GM18870 (cell line): Measurements from ENCODE around the gene FZR1.
"Not testable (repeated sequence)": the region's sequence is repeated elsewhere in the genome, so short reads cannot be mapped to it uniquely, and the experiment has no call there.

Experiments
- ATAC-seq: cut with Tn5 transposase; IDR thresholded peaks from one replicate; pipeline ENCODE4 v1.9.1; 2021; ENCODE audit warnings: moderate library complexity; ENCODE audit not compliant: unreplicated experiment

FZR1 gene

DNA sequence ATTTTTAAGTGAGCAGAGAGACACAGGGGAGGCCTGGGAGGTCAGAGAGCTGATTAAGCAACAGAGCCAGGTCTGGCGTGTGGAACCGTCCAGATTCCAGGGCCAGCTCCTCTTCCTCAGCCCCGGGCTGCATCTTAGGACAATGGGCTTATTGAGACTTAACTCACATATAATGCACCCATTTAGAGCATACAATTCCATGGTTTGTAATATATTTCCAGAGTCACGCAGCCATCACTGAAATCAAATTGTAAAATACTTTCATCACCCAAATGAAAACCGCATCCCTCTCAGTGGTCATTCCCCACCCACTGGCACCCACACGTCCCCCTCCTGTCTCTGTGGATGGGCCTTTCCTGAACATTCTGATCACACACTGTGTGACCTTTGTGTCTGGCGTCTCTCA lies 64.5 kb downstream of the FZR1 start:
- no peak for ATAC-seq

DNA sequence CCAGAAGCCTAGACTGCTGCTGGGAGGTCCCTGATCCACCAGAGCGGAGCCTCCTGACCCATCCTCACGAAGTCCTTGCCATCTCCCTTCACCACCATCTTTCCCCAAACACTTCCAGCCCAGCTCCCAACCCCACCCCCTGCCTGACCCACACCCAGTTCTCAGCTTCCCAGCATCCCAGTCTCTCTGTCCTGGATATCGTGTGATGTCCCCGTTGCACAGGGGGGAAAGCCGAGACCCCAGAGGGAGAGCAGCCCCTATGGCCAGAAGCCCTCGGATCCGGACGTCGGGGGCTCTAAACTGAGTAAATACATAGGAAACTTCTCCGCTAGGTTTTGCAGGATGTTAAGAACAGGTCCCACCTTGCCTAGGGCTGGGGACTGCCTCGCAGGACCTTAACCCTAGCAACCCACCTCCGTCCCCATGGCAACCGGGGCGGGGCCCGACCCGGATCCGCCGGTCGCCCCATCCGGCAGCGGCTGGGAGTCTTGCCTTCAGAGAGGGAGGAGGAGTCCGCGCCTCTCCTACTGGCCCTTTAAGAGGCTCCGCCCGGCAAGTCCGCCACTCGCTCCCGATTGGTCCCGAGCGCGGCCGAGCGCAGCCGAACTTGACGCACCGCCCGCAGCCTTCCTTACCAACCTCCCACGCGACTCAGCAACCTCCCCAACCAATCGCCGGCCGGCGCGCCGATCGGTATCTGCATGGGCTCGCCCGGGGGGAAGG lies 66.2 kb downstream of the FZR1 start:
- ATAC-seq, result peak; percentile 95

DNA sequence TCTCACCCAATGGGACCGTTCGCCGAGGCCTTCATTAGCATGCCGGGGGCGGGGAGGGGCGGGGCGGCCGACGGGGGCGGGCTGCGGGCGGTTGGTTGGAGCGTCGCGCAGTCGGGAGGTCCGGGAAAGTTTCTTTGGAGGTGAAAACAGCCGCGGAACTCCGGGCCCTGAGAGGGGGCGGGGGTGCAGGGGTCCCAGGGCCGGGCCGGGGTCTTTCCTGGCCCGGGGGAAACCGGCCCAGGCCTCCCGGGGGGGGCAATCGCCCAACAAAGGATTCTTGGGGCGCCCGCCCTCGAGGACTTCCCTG lies 66.7 kb downstream of the FZR1 start, which contains the start of gene HMG20B:
Gene HMG20B, plus strand, starts transcription at position 90 of the 307 bp plus-strand sequence. CDS start 366 bp downstream, outside the sequence.
- peak; percentile 5 for ATAC-seq

DNA sequence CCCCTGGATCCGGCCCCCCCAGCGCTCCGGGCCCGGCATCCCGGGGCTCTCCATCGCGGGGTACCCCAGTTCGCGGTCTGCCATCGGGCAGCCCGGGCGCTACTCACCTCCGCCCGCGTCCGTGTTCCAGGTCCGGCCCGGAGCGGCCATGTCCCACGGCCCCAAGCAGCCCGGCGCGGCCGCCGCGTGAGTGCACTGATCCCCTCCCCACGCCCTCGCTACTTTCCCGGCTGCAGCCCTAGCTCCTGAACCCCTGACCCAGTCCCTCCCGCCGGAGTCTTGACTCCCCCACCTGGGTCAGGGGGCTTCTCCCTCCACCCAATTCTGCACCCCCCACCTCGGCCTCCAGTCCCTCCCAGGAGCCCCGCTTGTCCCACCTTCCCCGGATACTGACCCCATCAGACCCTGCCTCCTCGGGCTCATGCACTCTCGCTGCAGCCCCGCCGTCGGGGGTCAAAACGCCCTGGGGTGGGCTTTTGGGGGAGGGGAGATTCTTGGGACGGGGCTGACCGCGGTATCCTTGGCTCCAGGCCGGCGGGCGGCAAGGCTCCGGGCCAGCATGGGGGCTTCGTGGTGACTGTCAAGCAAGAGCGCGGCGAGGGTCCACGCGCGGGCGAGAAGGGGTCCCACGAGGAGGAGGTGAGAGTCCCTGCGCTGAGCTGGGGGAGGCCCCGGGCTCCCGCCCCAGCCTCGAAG lies 67.2 kb downstream of the FZR1 start:
- ATAC-seq, result no peak

DNA sequence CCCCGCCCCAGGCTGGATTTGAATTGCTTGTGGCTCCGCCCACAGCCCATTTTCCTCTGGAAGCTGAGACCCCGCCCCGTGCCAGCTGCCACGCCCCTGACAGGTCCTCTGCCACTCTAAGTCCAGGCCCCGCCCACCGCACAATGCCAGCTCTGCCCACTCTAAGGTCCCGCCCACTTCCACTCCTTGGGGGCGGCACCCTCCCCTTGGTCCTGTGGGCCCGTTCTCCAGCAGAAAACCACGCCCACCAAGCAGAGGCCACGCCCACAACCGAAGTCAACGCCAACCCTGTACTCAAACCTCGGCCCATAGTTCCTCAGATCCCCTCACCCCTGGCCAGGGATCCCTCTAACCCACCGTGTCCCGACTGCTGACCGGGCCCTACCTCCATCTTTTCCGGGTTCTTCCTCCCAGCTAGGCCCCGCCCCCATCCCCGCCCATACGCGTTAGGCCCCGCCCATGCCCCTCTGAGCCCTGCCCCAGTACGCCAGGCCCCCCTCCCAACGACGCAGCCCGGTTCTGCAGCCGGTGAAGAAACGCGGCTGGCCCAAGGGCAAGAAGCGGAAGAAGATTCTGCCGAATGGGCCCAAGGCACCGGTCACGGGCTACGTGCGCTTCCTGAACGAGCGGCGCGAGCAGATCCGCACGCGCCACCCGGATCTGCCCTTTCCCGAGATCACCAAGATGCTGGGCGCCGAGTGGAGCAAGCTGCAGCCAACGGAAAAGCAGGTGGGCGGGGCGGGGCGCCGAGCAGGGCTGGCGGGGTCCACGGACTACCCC lies 67.9 kb downstream of the FZR1 start:
- ATAC-seq, result no peak

DNA sequence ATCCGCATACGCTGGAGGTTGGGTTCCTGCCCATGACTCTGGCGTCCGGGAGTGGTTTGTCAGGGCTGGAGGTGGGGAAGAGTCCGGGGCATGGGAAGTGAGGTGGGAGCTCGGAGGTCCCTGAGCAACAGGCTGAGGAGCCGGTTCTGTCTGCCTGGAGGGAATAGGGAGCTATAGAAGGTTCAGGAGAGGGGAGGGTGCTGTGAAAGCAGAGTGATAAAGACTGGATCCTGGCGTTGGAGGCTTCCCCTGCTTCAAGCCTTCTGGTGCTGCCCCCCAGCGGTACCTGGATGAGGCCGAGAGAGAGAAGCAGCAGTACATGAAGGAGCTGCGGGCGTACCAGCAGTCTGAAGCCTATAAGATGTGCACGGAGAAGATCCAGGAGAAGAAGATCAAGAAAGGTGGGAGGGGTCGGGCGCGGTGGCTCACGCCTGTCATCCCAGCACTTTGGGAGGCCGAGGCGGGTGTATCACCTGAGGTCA lies 69.2 kb downstream of the FZR1 start:
- ATAC-seq, result no peak

DNA sequence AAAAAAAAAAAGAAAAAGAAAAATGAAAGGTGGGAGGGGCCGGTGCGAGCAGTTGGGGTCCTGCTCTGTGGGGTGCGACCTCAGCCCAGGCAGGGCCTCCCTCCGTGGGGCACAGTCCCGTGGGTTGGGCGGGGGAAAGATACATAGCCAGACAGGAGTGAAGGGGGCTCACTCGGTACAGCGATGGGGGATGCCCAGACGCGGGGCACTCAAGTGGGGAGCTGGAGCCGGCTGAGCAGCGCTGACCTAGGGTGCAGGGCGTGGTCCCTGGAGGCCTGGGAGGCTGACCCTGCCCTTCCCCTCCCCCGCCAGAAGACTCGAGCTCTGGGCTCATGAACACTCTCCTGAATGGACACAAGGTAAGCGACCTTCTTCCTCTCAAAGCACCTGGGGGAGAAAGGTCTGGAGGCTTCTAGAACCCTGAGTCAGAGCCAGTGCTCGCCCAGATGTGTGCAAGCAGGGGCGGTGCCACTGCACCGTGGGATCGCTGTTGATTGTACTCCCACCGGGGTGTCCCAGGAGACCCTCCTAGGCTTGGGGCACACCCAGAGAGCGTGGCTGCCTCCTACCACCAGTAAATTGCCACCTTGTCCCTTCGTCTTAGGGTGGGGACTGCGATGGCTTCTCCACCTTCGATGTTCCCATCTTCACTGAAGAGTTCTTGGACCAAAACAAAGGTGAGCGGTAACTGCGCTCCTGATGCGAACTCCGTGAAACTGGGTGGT lies 70.0 kb downstream of the FZR1 start:
- ATAC-seq, result no peak

DNA sequence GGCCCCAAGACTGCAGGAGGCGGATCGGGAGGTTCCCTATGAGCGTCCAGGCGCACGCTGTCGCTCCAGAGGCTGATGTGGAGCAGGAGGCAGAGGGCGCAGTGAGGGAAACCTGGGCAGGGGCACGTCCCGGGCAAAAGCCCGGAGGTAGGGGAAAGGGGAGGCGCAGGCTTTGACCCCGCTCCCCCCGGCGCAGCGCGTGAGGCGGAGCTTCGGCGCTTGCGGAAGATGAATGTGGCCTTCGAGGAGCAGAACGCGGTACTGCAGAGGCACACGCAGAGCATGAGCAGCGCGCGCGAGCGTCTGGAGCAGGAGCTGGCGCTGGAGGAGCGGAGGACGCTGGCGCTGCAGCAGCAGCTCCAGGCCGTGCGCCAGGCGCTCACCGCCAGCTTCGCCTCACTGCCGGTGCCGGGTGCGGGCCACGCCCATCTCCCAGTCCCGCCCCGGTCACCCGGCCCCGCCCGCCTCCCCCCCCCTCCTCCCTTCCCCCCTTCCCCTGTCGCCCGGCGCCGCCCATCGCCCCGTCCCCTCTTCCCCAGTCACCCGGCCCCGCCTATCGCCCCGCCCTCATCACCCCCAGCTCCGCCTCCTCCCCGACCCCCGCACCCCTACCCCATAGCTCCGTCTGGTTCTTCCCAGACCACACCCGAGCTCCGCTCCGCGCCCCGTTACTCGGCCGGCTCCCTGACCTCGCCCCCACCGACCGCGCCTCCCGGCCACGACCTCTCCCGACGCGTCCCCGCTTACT lies 70.8 kb downstream of the FZR1 start:
- no peak for ATAC-seq

DNA sequence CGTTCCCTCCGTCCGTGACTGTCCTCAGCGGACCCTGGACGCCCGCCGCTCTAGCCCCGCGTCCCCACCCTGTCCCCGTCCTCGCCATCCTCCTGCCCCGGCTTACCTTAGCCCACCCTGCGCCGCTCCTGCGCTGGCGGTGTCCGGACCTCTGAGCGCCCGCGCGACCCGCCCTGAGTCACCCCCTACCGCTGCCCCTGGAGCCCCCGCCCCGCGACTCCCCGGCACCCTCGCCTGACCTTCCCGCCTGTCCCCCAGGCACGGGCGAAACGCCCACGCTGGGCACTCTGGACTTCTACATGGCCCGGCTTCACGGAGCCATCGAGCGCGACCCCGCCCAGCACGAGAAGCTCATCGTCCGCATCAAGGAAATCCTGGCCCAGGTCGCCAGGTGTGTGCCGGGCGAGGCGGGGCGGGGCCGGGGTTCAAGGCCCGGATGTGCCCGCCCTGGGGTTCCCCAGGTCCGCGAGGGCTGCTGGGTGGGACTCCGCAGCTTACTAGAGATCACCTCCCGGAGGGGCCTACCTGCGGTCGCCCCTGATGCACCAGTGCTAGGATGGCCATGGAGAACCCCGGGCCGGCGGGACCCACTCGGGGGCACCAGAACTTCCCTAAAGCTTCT lies 71.7 kb downstream of the FZR1 start:
- no peak for ATAC-seq

DNA sequence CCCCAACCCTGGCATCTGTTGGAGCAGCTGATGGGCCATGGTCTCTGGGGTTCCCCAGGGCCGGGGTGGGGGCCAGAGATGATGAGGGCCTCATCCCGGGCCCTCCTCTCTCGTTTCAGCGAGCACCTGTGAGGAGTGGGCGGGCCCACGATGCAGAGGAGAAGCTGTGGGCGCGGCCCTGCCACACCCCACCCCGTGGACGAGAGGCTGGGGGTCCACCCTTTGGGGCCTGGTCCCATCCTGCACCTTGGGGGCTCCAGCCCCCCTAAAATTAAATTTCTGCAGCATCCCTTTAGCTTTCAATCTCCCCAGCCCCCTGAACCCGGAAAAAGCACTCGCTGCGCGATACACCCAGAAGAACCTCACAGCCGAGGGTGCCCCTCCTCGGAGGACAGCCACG lies 72.3 kb downstream of the FZR1 start:
- no peak for ATAC-seq

DNA sequence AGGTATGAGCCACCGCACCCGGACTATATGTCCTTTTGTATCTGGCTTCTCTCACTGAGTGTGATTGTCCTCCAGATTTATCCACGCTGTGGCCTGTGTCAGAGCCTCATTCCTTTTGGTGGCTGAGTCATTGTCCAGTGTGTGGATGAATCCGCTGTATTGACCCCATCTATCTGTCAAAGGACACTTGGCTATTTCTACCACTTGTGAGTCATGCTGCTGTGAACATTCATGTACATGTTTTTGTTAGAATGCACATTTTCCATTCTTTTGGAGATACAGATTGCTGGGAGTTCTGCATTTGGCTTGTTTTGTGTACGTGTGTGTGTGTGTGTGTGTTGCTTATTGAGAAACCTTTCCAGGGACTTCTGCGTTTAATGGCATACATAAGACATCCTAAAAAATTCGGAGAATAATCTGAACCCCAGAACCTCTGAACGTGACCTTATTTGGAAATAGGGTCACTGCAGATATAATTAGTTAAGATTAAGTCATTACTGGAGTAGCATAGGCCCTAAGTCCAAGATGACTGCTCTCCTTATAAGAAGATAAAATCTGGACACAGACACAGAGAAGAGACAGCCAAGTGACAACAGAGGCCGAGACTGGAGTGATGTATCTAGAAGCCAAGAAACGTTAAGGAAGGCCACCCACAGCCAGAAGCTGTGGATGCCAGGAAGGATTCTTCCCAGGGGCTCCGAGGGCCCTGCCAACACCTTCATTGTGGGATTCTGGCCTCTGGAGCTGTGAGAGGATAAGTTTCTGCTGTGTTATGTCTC lies 74.2 kb downstream of the FZR1 start:
- no peak for ATAC-seq

DNA sequence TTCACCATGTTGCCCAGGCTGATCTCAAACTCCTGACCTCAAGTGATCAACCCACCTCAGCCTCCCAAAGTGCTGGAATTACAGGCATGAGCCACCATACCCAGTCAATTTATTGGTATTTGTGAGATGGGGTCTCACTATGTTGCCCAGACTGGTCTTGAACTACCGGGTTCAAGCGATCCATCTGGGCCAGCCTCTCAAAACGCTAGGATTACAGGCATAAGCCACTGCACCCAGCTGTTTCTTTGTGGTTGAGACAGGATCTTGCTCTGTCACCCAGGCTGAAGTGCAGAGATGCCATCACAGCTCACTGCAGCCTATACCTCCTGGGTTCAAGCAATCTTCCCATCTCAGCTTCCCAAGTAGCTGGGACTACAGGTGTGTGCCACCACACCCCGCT lies 75.7 kb downstream of the FZR1 start:
- ATAC-seq, result not testable (repeated sequence)

DNA sequence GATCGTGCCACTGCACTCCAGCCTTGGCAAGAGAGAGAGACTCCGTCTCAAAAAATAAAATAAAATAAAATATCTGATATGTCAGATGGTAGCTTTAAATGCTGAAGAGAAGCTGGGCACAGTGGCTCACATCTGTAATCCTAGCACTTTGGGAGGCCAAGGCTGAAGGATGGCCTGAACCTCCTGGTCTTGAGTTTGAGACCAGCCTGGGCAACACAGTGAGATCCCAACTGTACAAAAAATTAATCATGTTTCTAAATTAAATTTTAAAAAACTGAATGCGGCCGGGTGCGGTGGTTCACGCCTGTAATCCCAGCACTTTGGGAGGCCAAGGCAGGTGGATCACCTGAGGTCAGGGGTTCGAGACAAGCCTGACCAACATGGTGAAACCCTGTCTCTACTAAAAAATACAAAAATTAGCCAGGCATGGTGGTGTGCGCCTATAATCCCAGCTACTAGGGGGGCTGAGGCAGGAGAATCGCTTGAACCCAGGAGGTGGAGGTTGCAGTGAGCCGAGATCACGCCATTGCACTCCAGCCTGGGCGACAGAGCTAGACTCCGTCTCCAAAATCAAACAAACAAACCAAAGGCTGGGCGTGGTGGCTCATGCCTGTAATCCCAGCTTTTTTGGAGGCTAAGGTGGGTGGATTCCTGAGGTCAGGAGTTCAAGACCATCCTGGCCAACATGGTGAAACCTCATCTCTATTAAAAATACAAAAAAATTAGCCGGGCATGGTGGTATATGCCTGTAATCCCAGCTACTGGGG lies 78.1 kb downstream of the FZR1 start:
- ATAC-seq, result not testable (repeated sequence)

DNA sequence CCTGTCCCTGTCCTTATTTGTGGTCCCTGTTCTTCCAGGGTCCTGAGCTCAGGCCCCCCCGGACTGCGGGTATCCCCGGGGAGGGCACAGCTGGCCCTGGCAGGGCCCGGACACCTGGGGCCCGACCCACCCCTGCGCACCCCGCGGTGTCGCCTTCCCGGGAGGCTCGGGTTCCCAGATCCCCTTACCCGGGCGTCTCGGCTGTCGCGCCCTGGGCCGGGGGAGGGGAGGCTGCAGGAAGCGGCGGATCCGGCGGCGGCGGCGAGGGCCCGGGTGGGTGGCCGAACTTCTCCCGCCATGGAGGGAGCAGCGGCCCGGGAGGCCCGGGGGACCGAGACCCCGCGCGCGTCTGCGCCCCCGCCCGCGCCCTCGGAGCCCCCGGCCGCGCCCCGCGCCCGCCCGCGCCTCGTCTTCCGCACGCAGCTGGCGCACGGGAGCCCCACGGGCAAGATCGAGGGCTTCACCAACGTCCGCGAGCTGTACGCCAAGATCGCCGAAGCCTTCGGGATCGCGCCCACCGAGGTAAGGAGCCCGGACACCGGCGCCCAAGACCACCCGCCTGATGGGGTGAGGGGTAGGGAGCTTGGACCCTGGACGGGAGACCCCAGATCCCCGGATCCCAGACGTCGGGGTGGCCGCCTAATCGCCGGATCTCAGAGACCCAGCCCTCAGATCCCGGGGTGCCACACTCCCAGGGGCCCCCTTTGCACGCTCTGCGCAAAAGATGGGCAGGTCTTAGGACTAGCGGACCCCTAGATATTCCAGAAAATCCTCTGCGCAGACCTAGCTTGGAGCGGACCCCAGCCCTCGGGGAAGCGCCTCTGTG lies 79.4 kb downstream of the FZR1 start, which contains the start of gene GIPC3:
Gene GIPC3, plus strand, starts transcription at position 178 of the 826 bp plus-strand sequence. Its CDS starts 120 bp downstream, at position 298.
- no peak for ATAC-seq

DNA sequence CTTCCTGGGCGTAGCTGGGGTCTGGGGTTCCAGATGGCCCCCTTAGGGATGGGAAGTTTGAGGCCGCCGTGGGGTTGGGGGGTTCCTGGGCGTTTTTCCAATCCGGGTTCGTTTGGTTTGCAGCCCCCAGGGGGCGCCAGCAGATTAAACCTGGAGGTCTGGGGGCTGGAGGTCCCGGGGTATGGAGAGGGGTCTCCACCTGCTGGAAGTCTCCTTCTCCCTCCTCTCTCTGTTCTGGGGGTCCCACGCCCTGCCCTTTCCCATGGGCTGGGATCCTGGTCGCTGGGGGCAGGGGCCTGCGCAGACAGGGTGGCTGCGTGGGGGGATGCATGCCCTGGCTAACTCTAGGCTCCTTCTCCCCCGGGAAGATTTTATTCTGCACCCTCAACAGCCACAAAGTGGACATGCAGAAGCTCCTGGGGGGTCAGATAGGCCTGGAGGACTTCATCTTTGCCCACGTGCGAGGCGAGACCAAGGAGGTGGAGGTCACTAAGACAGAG lies 80.1 kb downstream of the FZR1 start:
- no peak for ATAC-seq

DNA sequence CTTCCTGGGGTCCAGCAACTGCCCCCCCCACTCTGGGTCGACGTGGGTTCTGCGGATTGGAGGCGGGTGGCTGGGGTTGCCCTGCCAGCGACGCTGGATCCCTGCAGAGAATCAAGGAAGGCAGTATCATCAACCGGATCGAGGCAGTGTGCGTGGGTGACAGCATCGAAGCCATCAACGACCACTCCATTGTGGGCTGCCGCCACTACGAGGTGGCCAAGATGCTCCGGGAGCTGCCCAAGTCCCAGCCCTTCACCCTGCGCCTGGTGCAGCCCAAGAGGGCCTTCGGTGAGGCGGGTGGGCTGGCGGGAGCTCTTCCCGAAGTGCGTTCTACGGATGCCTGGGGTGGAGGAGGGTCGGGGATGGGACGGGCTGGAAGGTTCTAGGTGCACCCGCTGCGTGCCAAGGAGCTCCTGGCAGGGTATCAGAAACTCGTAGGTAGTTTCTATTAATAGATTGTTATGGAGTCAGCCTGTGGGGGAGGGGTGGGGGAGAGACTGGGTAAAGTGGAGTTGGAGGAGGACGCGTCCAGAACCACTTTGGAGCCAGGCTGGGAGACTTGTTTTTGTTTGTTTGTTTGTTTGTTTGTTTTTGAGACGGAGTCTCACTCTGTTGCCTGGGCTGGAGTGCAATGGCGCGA lies 80.7 kb downstream of the FZR1 start:
- no peak for ATAC-seq
